GM23338 (cell line): Measurements from ENCODE around the gene NTNG2. TPM values are rescaled to one million over a fixed set of nuclear protein-coding genes. Genes with fewer than 3 reads are reported as not detected.

ENCODE experiments used
- CREB1 ChIP-seq: fragments of 250-450 bp; sonication (Bioruptor Pico); IDR thresholded peaks from 2 replicates; pipeline ENCODE4 v1.5.0; 2020; ENCODE audit warnings: low read depth, mild to moderate bottlenecking, moderate library complexity
- NANOG ChIP-seq: IDR thresholded peaks from 2 replicates; pipeline ENCODE4 v1.6.1; 2016; ENCODE audit warnings: antibody characterized with exemption, borderline replicate concordance
- REST ChIP-seq: IDR thresholded peaks from one replicate; pipeline ENCODE4 v1.6.1; 2018; ENCODE audit warnings: antibody characterized with exemption; ENCODE audit not compliant: unreplicated experiment
- STAT1 ChIP-seq: IDR thresholded peaks from one replicate; pipeline ENCODE4 v1.6.1; 2016; ENCODE audit warnings: antibody characterized with exemption; ENCODE audit not compliant: unreplicated experiment
- polyA plus RNA-seq: library from polyadenylated mRNA; unstranded; fragments of >200 nt; fragmentation: Nextera tagmentation; extraction: Ambion mirVana; gene quantifications from 2 replicates; pipeline ENCODE4 v1.2.1, GENCODE V29; 2016
- total RNA-seq: library from RNA; depleted of rRNA; stranded (reverse); fragments of >200 nt; shearing (Covaris generic); gene quantifications from 2 replicates; pipeline ENCODE4 v1.2.3, GENCODE V29; 2014
- TF ChIP-seq, protein P1 (sequence below): fragments of 250-450 bp; sonication (Bioruptor Pico); IDR thresholded peaks from 2 replicates; pipeline ENCODE4 v1.5.0; 2020; ENCODE audit warnings: mild to moderate bottlenecking, moderate library complexity

Gene NTNG2
- total and polyA plus RNA-seq, 2 experiments from 2014 or later: 0.99 to 1.7 TPM

DNA sequence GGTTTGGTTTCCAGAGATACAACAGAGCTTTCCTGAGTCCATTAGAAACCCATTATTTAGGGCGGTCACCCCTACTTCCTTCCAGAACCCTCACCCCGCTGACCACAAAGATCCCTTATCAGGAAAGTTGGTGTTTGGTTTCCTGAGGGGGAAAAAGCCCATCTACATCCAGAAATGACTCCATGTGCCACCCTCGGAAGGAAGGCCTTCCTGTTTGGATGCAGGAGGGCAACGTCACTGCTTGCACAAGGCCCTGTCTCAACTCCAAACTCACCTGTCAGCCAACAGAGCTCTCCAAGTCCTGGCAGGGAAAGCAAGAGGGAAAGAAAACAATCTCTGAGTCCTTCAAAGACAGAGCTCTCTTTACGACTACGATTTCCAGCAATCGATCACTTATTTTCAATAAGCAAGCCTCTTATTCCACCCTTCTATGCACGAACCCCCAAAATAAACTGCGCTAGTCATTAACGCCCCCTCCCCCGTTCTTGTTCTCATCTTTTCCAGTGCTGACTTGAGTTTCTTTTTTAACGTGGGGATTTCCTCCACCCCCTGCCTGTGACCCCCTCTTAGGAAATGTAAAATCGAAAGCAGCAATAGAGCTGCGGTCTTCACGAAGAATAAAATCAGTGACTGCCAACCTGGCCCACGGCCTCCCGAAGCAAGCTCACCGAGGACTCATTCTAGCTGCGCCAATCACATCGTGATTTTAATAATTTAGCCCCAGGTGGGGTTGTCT, 35.7 kb upstream of the NTNG2 start (continued):
- no peak for TF ChIP-seq REST
- TF ChIP-seq, protein P1, sequence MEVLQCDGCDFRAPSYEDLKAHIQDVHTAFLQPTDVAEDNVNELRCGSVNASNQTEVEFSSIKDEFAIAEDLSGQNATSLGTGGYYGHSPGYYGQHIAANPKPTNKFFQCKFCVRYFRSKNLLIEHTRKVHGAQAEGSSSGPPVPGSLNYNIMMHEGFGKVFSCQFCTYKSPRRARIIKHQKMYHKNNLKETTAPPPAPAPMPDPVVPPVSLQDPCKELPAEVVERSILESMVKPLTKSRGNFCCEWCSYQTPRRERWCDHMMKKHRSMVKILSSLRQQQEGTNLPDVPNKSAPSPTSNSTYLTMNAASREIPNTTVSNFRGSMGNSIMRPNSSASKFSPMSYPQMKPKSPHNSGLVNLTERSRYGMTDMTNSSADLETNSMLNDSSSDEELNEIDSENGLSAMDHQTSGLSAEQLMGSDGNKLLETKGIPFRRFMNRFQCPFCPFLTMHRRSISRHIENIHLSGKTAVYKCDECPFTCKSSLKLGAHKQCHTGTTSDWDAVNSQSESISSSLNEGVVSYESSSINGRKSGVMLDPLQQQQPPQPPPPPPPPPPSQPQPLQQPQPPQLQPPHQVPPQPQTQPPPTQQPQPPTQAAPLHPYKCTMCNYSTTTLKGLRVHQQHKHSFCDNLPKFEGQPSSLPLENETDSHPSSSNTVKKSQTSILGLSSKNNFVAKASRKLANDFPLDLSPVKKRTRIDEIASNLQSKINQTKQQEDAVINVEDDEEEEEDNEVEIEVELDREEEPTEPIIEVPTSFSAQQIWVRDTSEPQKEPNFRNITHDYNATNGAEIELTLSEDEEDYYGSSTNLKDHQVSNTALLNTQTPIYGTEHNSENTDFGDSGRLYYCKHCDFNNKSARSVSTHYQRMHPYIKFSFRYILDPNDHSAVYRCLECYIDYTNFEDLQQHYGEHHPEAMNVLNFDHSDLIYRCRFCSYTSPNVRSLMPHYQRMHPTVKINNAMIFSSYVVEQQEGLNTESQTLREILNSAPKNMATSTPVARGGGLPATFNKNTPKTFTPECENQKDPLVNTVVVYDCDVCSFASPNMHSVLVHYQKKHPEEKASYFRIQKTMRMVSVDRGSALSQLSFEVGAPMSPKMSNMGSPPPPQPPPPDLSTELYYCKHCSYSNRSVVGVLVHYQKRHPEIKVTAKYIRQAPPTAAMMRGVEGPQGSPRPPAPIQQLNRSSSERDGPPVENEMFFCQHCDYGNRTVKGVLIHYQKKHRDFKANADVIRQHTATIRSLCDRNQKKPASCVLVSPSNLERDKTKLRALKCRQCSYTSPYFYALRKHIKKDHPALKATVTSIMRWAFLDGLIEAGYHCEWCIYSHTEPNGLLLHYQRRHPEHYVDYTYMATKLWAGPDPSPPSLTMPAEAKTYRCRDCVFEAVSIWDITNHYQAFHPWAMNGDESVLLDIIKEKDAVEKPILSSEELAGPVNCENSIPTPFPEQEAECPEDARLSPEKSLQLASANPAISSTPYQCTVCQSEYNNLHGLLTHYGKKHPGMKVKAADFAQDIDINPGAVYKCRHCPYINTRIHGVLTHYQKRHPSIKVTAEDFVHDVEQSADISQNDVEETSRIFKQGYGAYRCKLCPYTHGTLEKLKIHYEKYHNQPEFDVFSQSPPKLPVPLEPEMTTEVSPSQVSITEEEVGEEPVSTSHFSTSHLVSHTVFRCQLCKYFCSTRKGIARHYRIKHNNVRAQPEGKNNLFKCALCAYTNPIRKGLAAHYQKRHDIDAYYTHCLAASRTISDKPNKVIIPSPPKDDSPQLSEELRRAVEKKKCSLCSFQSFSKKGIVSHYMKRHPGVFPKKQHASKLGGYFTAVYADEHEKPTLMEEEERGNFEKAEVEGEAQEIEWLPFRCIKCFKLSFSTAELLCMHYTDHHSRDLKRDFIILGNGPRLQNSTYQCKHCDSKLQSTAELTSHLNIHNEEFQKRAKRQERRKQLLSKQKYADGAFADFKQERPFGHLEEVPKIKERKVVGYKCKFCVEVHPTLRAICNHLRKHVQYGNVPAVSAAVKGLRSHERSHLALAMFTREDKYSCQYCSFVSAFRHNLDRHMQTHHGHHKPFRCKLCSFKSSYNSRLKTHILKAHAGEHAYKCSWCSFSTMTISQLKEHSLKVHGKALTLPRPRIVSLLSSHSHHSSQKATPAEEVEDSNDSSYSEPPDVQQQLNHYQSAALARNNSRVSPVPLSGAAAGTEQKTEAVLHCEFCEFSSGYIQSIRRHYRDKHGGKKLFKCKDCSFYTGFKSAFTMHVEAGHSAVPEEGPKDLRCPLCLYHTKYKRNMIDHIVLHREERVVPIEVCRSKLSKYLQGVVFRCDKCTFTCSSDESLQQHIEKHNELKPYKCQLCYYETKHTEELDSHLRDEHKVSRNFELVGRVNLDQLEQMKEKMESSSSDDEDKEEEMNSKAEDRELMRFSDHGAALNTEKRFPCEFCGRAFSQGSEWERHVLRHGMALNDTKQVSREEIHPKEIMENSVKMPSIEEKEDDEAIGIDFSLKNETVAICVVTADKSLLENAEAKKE: no peak
- TF ChIP-seq STAT1: no peak
- no peak for TF ChIP-seq NANOG
- no peak for TF ChIP-seq CREB1
